H1 (cell line): ENCODE results near the gene CTPS1. TPM values are rescaled to one million over a fixed set of nuclear protein-coding genes. Genes with fewer than 3 reads are reported as not detected.

ENCODE experiments used
- CTCF ChIA-PET: fragments of 300-600 bp; sonication (Branson Sonifier 250); formaldehyde crosslinking; loops from one replicate; lab custom pipeline; 2021; ENCODE audit not compliant: partially characterized antibody; lab: Charles Lee
- POLR2A ChIA-PET: fragments of 300-600 bp; sonication (Branson Sonifier 250); formaldehyde crosslinking; loops from one replicate; lab custom pipeline; 2021; ENCODE audit warnings: inconsistent platforms; ENCODE audit not compliant: partially characterized antibody; lab: Charles Lee
- DNase-seq, 2 experiments: peaks; one replicate each; pipeline versions ENCODE4 v3.0.0 to v3.0.0-alpha.2; 2010 to 2022; ENCODE audit warnings: low spot score in 2 of 2, low read depth in 1 of 2, mixed read lengths in 1 of 2
- FAIRE-seq: peaks from 2 replicates; lab custom pipeline; 2011; peaks lifted over from hg19 to GRCh38; lab: Jason Lieb, UNC
- H2AFZ ChIP-seq: 2 replicates; pipeline ENCODE4 v1.8.1; 2012; ENCODE audit warnings: low read length, inconsistent platforms
- H2AK5ac ChIP-seq: 2 replicates; pipeline ENCODE4 v1.6.1; 2013; ENCODE audit warnings: low read depth, low read length
- H2BK120ac ChIP-seq: replicated peaks from 2 replicates; pipeline ENCODE3; 2013; ENCODE audit warnings: low read depth, low read length, inconsistent platforms
- H2BK12ac ChIP-seq: 2 replicates; pipeline ENCODE4 v1.6.1; 2013; ENCODE audit warnings: low read depth, low read length
- H2BK15ac ChIP-seq: 2 replicates; pipeline ENCODE4 v1.6.1; 2013; ENCODE audit warnings: low read length
- H2BK20ac ChIP-seq: 2 replicates; pipeline ENCODE4 v1.6.1; 2013; ENCODE audit warnings: low read length
- H2BK5ac ChIP-seq: 2 replicates; pipeline ENCODE4 v1.6.1; 2013; ENCODE audit warnings: low read depth, low read length
- H3K14ac ChIP-seq: 2 replicates; pipeline ENCODE4 v1.6.1; 2013; ENCODE audit warnings: inconsistent platforms; ENCODE audit not compliant: insufficient read length
- H3K18ac ChIP-seq: 2 replicates; pipeline ENCODE4 v1.6.1; 2013; ENCODE audit warnings: low read length; ENCODE audit errors: extremely low read depth
- H3K23ac ChIP-seq: 2 replicates; pipeline ENCODE4 v1.6.1; 2013; ENCODE audit warnings: inconsistent platforms; ENCODE audit not compliant: insufficient read length
- H3K23me2 ChIP-seq: 2 replicates; pipeline ENCODE4 v1.6.1; 2013; ENCODE audit warnings: low read depth, low read length
- H3K27ac ChIP-seq: 2 replicates; pipeline ENCODE4 v1.6.1; 2011; ENCODE audit warnings: low read depth, low read length, inconsistent platforms
- H3K27me3 ChIP-seq, 4 experiments: replicated peaks in 1 of 4; 1 replicate in 1 of 4; 2 replicates in 3 of 4; pipeline versions ENCODE4 v1.6.1 to v1.8.1; 2011 to 2013; ENCODE audit warnings: low read length in 3 of 4, mild to moderate bottlenecking in 3 of 4, inconsistent platforms in 2 of 4, mixed read lengths in 2 of 4, moderate library complexity in 1 of 4; ENCODE audit not compliant: control insufficient read depth in 3 of 4, insufficient read depth in 3 of 4; ENCODE audit errors: extremely low read depth in 1 of 4
- H3K36me3 ChIP-seq, 4 experiments: 2 replicates each; pipeline versions ENCODE4 v1.6.1 to v1.8.1; 2011 to 2013; ENCODE audit warnings: mild to moderate bottlenecking in 4 of 4, low read length in 3 of 4, moderate library complexity in 2 of 4, control low read depth in 1 of 4, inconsistent platforms in 1 of 4; ENCODE audit not compliant: insufficient read depth in 4 of 4, control insufficient read depth in 2 of 4
- H3K4ac ChIP-seq: replicated peaks from 2 replicates; pipeline ENCODE3; 2013; ENCODE audit warnings: low read length, low read depth, mixed read lengths, inconsistent platforms; ENCODE audit not compliant: insufficient read length
- H3K4me1 ChIP-seq, 4 experiments: replicated peaks in 1 of 4; 1 replicate in 1 of 4; 2 replicates in 3 of 4; pipeline versions ENCODE4 v1.6.1 to v1.8.1; 2011 to 2013; ENCODE audit warnings: low read length in 3 of 4, inconsistent platforms in 2 of 4, mixed read lengths in 1 of 4; ENCODE audit not compliant: insufficient read depth in 4 of 4, control insufficient read depth in 3 of 4
- H3K4me2 ChIP-seq, 2 experiments: 2 replicates each; pipeline versions ENCODE4 v1.6.1 to v1.8.1; 2011 to 2013; ENCODE audit warnings: low read depth in 2 of 2, low read length in 2 of 2, control low read depth in 1 of 2, inconsistent platforms in 1 of 2, mild to moderate bottlenecking in 1 of 2; ENCODE audit not compliant: insufficient read depth in 1 of 2
- H3K4me3 ChIP-seq, 4 experiments: fragments of 200-600, 300-600 bp in 1 of 4; sonication (generic), shearing (Covaris generic), sonication (Bioruptor Twin) in 1 of 4; 2 replicates each; pipeline versions ENCODE4 v1.5.1 to v1.8.1; 2011 to 2016; ENCODE audit warnings: low read length in 4 of 4, low read depth in 3 of 4, control low read depth in 2 of 4, inconsistent platforms in 2 of 4, mild to moderate bottlenecking in 2 of 4, mixed read lengths in 1 of 4, moderate library complexity in 1 of 4; ENCODE audit not compliant: insufficient read depth in 2 of 4; ENCODE audit errors: extremely low read depth in 1 of 4
- H3K56ac ChIP-seq: replicated peaks from 2 replicates; pipeline ENCODE3; 2013; ENCODE audit warnings: low read depth, mild to moderate bottlenecking, mixed read lengths, low read length, inconsistent platforms; ENCODE audit not compliant: insufficient read length
- H3K79me1 ChIP-seq: 2 replicates; pipeline ENCODE4 v1.6.1; 2013; ENCODE audit warnings: low read depth, low read length, control low read depth
- H3K79me2 ChIP-seq, 2 experiments: 2 replicates each; pipeline versions ENCODE4 v1.6.1 to v1.8.1; 2012 to 2013; ENCODE audit warnings: low read length in 2 of 2, mild to moderate bottlenecking in 2 of 2, inconsistent platforms in 1 of 2; ENCODE audit not compliant: insufficient read depth in 2 of 2, control insufficient read depth in 1 of 2
- H3K9ac ChIP-seq, 4 experiments: replicated peaks in 1 of 4; 1 replicate in 1 of 4; 2 replicates in 3 of 4; pipeline versions ENCODE4 v1.6.1 to v1.8.1; 2011 to 2013; ENCODE audit warnings: low read depth in 3 of 4, low read length in 3 of 4, control low read depth in 2 of 4, mild to moderate bottlenecking in 2 of 4, moderate library complexity in 2 of 4, inconsistent platforms in 1 of 4; ENCODE audit errors: extremely low read depth in 1 of 4
- H3K9me3 ChIP-seq, 2 experiments: 2 replicates each; pipeline versions ENCODE4 v1.6.1 to v1.8.1; 2012 to 2013; ENCODE audit warnings: mild to moderate bottlenecking in 2 of 2, moderate library complexity in 2 of 2, control low read depth in 1 of 2, inconsistent platforms in 1 of 2, low read depth in 1 of 2, low read length in 1 of 2, mixed read lengths in 1 of 2; ENCODE audit not compliant: insufficient read depth in 2 of 2
- H4K20me1 ChIP-seq, 2 experiments: replicated peaks in 1 of 2; 2 replicates each; pipeline versions ENCODE3 to v1.8.1; 2011 to 2013; ENCODE audit warnings: inconsistent platforms in 2 of 2, low read length in 2 of 2, mild to moderate bottlenecking in 1 of 2; ENCODE audit not compliant: insufficient read depth in 2 of 2, control insufficient read depth in 1 of 2
- H4K5ac ChIP-seq: 2 replicates; pipeline ENCODE4 v1.6.1; 2013; ENCODE audit warnings: low read length, low read depth, mixed read lengths, inconsistent platforms; ENCODE audit not compliant: insufficient read length
- H4K8ac ChIP-seq: 2 replicates; pipeline ENCODE4 v1.8.0; 2013; ENCODE audit warnings: mild to moderate bottlenecking, moderate library complexity, low read length, inconsistent platforms; ENCODE audit not compliant: insufficient read depth; ENCODE audit errors: extremely low read depth
- H4K91ac ChIP-seq: replicated peaks from 2 replicates; pipeline ENCODE3; 2013; ENCODE audit warnings: low read length, mixed read lengths, inconsistent platforms; ENCODE audit not compliant: insufficient read length
- BACH1 ChIP-seq: IDR thresholded peaks from 2 replicates; pipeline ENCODE4 v1.6.1; 2012; ENCODE audit warnings: low read length, improper control_type of control experiment
- BRCA1 ChIP-seq: IDR thresholded peaks from 2 replicates; pipeline ENCODE4 v1.6.1; 2012; ENCODE audit warnings: low read depth, low read length, improper control_type of control experiment
- CBX5 ChIP-seq: fragments of 300-800, 300-1000 bp; sonication (generic); IDR thresholded peaks from 2 replicates; pipeline ENCODE4 v1.7.1; 2016; ENCODE audit warnings: antibody characterized with exemption, low read length, low read depth
- CHD2 ChIP-seq: IDR thresholded peaks from 2 replicates; pipeline ENCODE4 v1.6.1; 2012; ENCODE audit warnings: low read length, improper control_type of control experiment
- EGR1 ChIP-seq: IDR thresholded peaks from 2 replicates; pipeline ENCODE4 v1.6.1; 2011; ENCODE audit warnings: low read depth, low read length, borderline replicate concordance
- GTF2F1 ChIP-seq: IDR thresholded peaks from 2 replicates; pipeline ENCODE4 v1.6.1; 2012; ENCODE audit warnings: low read depth, low read length, improper control_type of control experiment, borderline replicate concordance
- NRF1 ChIP-seq: IDR thresholded peaks from 2 replicates; pipeline ENCODE4 v1.6.1; 2011; ENCODE audit warnings: mild to moderate bottlenecking, low read depth, low read length, improper control_type of control experiment
- RNF2 ChIP-seq: fragments of 200-900, 300-1000 bp; sonication (generic); IDR thresholded peaks from 2 replicates; pipeline ENCODE4 v1.7.1; 2016; ENCODE audit warnings: borderline replicate concordance, low read depth, mild to moderate bottlenecking, antibody characterized with exemption, low read length; ENCODE audit not compliant: poor library complexity, severe bottlenecking; ENCODE audit errors: missing control alignments
- RXRA ChIP-seq: IDR thresholded peaks from 2 replicates; pipeline ENCODE4 v1.6.1; 2011; ENCODE audit warnings: low read depth, mild to moderate bottlenecking, low read length, moderate library complexity; ENCODE audit not compliant: insufficient read depth
- SP1 ChIP-seq: IDR thresholded peaks from 2 replicates; pipeline ENCODE4 v1.6.1; 2011; ENCODE audit warnings: low read depth, low read length
- SUZ12 ChIP-seq: fragments of 200-600 bp; sonication (generic); IDR thresholded peaks from 2 replicates; pipeline ENCODE4 v1.6.1; 2012; ENCODE audit warnings: mild to moderate bottlenecking, inconsistent platforms, low read length, moderate library complexity, mixed read lengths
- TAF1 ChIP-seq: IDR thresholded peaks from 2 replicates; pipeline ENCODE4 v1.6.1; 2011; ENCODE audit warnings: mild to moderate bottlenecking, low read depth, low read length
- whole genome bisulfite sequencing, 2 experiments: shearing (Covaris generic) in 1 of 2; methylation state at CpG; one replicate each; pipeline versions ENCODE4 v1.1.6 to v1.1.7; 2013 to 2015; ENCODE audit warnings: low lambda C conversion rate in 2 of 2, mixed read lengths in 2 of 2, inconsistent platforms in 1 of 2, low coverage in 1 of 2, missing lambda C conversion rate in 1 of 2; ENCODE audit not compliant: insufficient replicate concordance in 2 of 2, insufficient coverage in 1 of 2, insufficient read length in 1 of 2; ENCODE audit errors: extremely low coverage in 1 of 2, missing lambda C conversion rate in 1 of 2; 5-methylcytosine and 5-hydroxymethylcytosine counted together
- polyA plus RNA-seq, 7 experiments: library from polyadenylated mRNA; depleted of rRNA in 3 of 7; stranded (reverse) in 5 of 7; unstranded in 2 of 7; fragments of >200 nt in 5 of 7; fragments of 200-250 nt in 2 of 7; gene quantifications; 1 replicate in 5 of 7; 2 replicates in 1 of 7; 4 replicates in 1 of 7; pipeline versions ENCODE4 v1.2.1 to v1.2.3, GENCODE V29; 2011 to 2013; ENCODE audit warnings: missing spikeins in 2 of 7, mixed read lengths in 2 of 7
- total RNA-seq: library from RNA; stranded (reverse); fragmentation: NEBNext Ultra II Directional; extraction: Animal tissue kit (Norgen Biotek cat#: 25700); gene quantifications from 2 replicates; pipeline ENCODE4 v1.2.1, GENCODE V29; 2021

The CTPS1 gene
- total and polyA plus RNA-seq, 2 of the 8 experiments (the other 6 are each of a cell fraction or from before 2014, with no cell fraction given) = 35.5 to 103 TPM

- 90% methylated on average over 8 of the region's 8 CpGs; no CpG with 5 or more reads in 1 of the 2 experiments for WGBS, 2 experiments
- Histone ChIP-seq H2BK5ac (no peak overlapping the region), H3K27ac (no peak overlapping the region), H3K9ac (no peak overlapping the region; a peak in 1 of 7 replicates), H3K18ac (no peak overlapping the region), H3K9me3 (no peaks in the 10 kb centered on the region), H3K79me1 (peaks cover 5% of the 10 kb centered on the region; the same call in 1 of the 2 replicates), H3K4me1 (no peaks in the 10 kb centered on the region), H3K4ac (no peak overlapping the region), H3K23ac (no peak overlapping the region), H4K8ac (no peak overlapping the region), H3K23me2 (no peaks in the 10 kb centered on the region), H4K91ac (no peak overlapping the region), H3K79me2 (peaks cover 0 to 2% of the 10 kb centered on the region in 2 experiments; a peak in 1 of 4 replicates), H2AFZ (no peak overlapping the region), H3K4me3 (no peak overlapping the region), H3K4me2 (no peak overlapping the region), H2BK20ac (no peak overlapping the region), H2AK5ac (no peak overlapping the region), H3K14ac (no peak overlapping the region), H2BK15ac (no peak overlapping the region), H3K36me3 (peaks cover 49 to 92% (median 76%) of the 10 kb centered on the region in 4 experiments), H2BK12ac (no peak overlapping the region), H3K27me3 (no peaks in the 10 kb centered on the region), H4K20me1 (peaks cover 0 to 17% of the 10 kb centered on the region in 2 experiments), H2BK120ac (no peak overlapping the region), H4K5ac (no peak overlapping the region), H3K56ac (no peak overlapping the region)
- ChIA-PET CTCF (interaction anchor here (1.0 to 1.8 kb wide), 4 partner anchors 10 to 44 kb away, joined by 3 to 5 read pairs (median 3); no protein-coding TSS in a partner anchor), POLR2A (interaction anchor here (0.9 to 4.7 kb wide), 5 partner anchors 8 to 22 kb away, joined by 3 to 49 read pairs (median 5); partner anchors contain the start of gene CTPS1)
- TF ChIP-seq SUZ12 (no peak), EGR1 (no peak), CBX5 (no peak), SP1 (no peak), GTF2F1 (no peak), BRCA1 (no peak), BACH1 (no peak), RNF2 (no peak), TAF1 (no peak), CHD2 (no peak), RXRA (no peak), NRF1 (no peak)
- DNase-seq = no peak
- FAIRE-seq = no peak
Measured at GRCh38 chr1:40997096-40997495, 17.6 kb downstream of the CTPS1 start.
